GM18526 (cell line): ENCODE results near the gene CDKN1C.

Source experiments
- POLR2A ChIP-seq: IDR thresholded peaks from 3 replicates; pipeline ENCODE4 v1.6.1; 2011; ENCODE audit not compliant: insufficient read length; ENCODE audit errors: extremely low read depth

Gene CDKN1C

GRCh38 chr11:2838091-2838490, 47.5 kb downstream of the CDKN1C start:
- TF ChIP-seq POLR2A, result no peak

GRCh38 chr11:2837651-2838050, 47.9 kb downstream of the CDKN1C start:
- no peak for TF ChIP-seq POLR2A

GRCh38 chr11:2837096-2837601, 48.4 kb downstream of the CDKN1C start:
- TF ChIP-seq POLR2A, result no peak

GRCh38 chr11:2836315-2837095, 49.1 kb downstream of the CDKN1C start:
- TF ChIP-seq POLR2A, result no peak

- no peak for TF ChIP-seq POLR2A
Measured at GRCh38 chr11:2835751-2836150, 49.8 kb downstream of the CDKN1C start.

GRCh38 chr11:2835296-2835695, 50.3 kb downstream of the CDKN1C start:
- no peak for TF ChIP-seq POLR2A

GRCh38 chr11:2834503-2835273, 50.9 kb downstream of the CDKN1C start:
- no peak for TF ChIP-seq POLR2A

GRCh38 chr11:2833716-2834502, 51.7 kb downstream of the CDKN1C start:
- no peak for TF ChIP-seq POLR2A
